ENCODE measurements around the gene SSTR3.
A peak's percentile ranks its signal among the peaks of the same experiment; 100 is the strongest.
"Not testable (repeated sequence)": the region's sequence is repeated elsewhere in the genome, so short reads cannot be mapped to it uniquely, and the experiment has no call there.

SSTR3 gene

GRCh38 chr22:37241351-37242142 is 29.3 kb upstream of the SSTR3 start:
- DNase-seq, result peak in 1 of 2 donors; percentile 15

- no peak for DNase-seq
These were observed 28.7 kb upstream of the SSTR3 start for GRCh38 chr22:37240941-37241320.

GRCh38 chr22:37240240-37240940 is 28.1 kb upstream of the SSTR3 start:
- no peak for DNase-seq

- DNase-seq, result no peak
These were observed 27.3 kb upstream of the SSTR3 start for GRCh38 chr22:37239336-37240239.

- no peak for DNase-seq
These were observed 25.3 kb upstream of the SSTR3 start for GRCh38 chr22:37237371-37238268.

GRCh38 chr22:37235897-37236607 is 23.8 kb upstream of the SSTR3 start:
- no peak for DNase-seq

GRCh38 chr22:37234736-37235711 is 22.7 kb upstream of the SSTR3 start:
- DNase-seq, result no peak

GRCh38 chr22:37233751-37234631 is 21.7 kb upstream of the SSTR3 start:
- no peak for DNase-seq

- not testable (repeated sequence) for DNase-seq
These were observed 21.1 kb upstream of the SSTR3 start for GRCh38 chr22:37233371-37233750.

GRCh38 chr22:37232140-37232998 is 20.1 kb upstream of the SSTR3 start:
- no peak for DNase-seq

GRCh38 chr22:37231406-37232139 is 19.3 kb upstream of the SSTR3 start:
- DNase-seq, result no peak

- DNase-seq, result no peak
These were observed 18.6 kb upstream of the SSTR3 start for GRCh38 chr22:37230673-37231405.

- peak; percentile 71 to 89 for DNase-seq
These were observed 17.8 kb upstream of the SSTR3 start for GRCh38 chr22:37229805-37230672.

GRCh38 chr22:37229012-37229804 is 16.9 kb upstream of the SSTR3 start:
- peak in 1 of 2 donors; percentile 57 for DNase-seq
